Stimulated activated naive B cell treated with anti-CD40 and anti-IgM and Interleukin-4, amounts not matched to agents 10 μg/mL and 1 μg/mL and 100 μg/mL, for 72 hours (primary cell): Measurements from ENCODE around the gene PPFIA1.
A peak's percentile ranks its signal among the peaks of the same experiment; 100 is the strongest.
"Not testable (repeated sequence)": the region's sequence is repeated elsewhere in the genome, so short reads cannot be mapped to it uniquely, and the experiment has no call there.

ENCODE experiments used
- ATAC-seq, 2 donors: fragments of 150-1000 bp; cut with Tn5 transposase; replicated peaks; 2 replicates each; pipeline ENCODE4 v1.10.0; 2021; ENCODE audit warnings: moderate library complexity in 1 of 2
- DNase-seq: peaks from one replicate; pipeline ENCODE4 v3.0.0; 2021
- H3K27ac Mint-ChIP-seq: one replicate; pipeline ENCODE4 v1.8.0; 2022; ENCODE audit warnings: mild to moderate bottlenecking, mixed read lengths
- H3K27me3 Mint-ChIP-seq, 2 donors: one replicate each; pipeline ENCODE4 v1.8.0; 2022; ENCODE audit warnings: mixed read lengths in 2 of 2
- H3K36me3 Mint-ChIP-seq, 2 donors: one replicate each; pipeline ENCODE4 v1.8.0; 2022; ENCODE audit warnings: mixed read lengths in 2 of 2, mild to moderate bottlenecking in 1 of 2
- H3K4me1 Mint-ChIP-seq, 2 donors: one replicate each; pipeline ENCODE4 v1.8.0; 2022; ENCODE audit warnings: mixed read lengths in 2 of 2, mild to moderate bottlenecking in 1 of 2
- H3K4me3 Mint-ChIP-seq, 2 donors: one replicate each; pipeline ENCODE4 v1.8.0; 2022; ENCODE audit warnings: mild to moderate bottlenecking in 2 of 2, mixed read lengths in 2 of 2, moderate library complexity in 1 of 2
- H3K9me3 Mint-ChIP-seq, 2 donors: one replicate each; pipeline ENCODE4 v1.8.0; 2022; ENCODE audit warnings: mixed read lengths in 2 of 2, mild to moderate bottlenecking in 1 of 2

Gene PPFIA1

GRCh38 chr11:70267405-70267950, 3.0 kb upstream of the PPFIA1 start:
- Mint-ChIP-seq H3K27me3 (peaks cover 21 to 44% of the 10 kb centered on the region in 2 donors), H3K4me1 (peaks cover 7 to 25% of the 10 kb centered on the region in 2 donors), H3K27ac (no peak overlapping the region), H3K4me3 (no peak overlapping the region), H3K9me3 (no peaks in the 10 kb centered on the region), H3K36me3 (peaks cover 0 to 3% of the 10 kb centered on the region in 2 donors)
- ATAC-seq (no peak), DNase-seq (no peak)

- no peak overlapping the region for H3K27ac Mint-ChIP-seq
- no peak overlapping the region for H3K4me3 Mint-ChIP-seq
- no peak for ATAC-seq
Measured at GRCh38 chr11:70268526-70268925, 2.0 kb upstream of the PPFIA1 start.

GRCh38 chr11:70270877-70271648, 573 bp downstream of the PPFIA1 start:
- peaks cover 13 to 25% of the 10 kb centered on the region in 2 donors for H3K36me3 Mint-ChIP-seq
- H3K27ac Mint-ChIP-seq: peak overlapping the region; percentile 87
- DNase-seq (peak; percentile 18), ATAC-seq (peak; percentile 55 to 59)
- H3K4me3 Mint-ChIP-seq: peak overlapping the region; percentile 85 to 88
- no peaks in the 10 kb centered on the region for H3K9me3 Mint-ChIP-seq
- H3K4me1 Mint-ChIP-seq: peaks cover 19 to 40% of the 10 kb centered on the region in 2 donors
- H3K27me3 Mint-ChIP-seq: peaks cover 9 to 26% of the 10 kb centered on the region in 2 donors

More at GRCh38 chr11:70268526-70268925, 2.0 kb upstream of the PPFIA1 start:
- H3K36me3 Mint-ChIP-seq: peaks cover 3 to 7% of the 10 kb centered on the region in 2 donors
- peaks cover 21 to 44% of the 10 kb centered on the region in 2 donors for H3K27me3 Mint-ChIP-seq
- no peak for DNase-seq
- H3K9me3 Mint-ChIP-seq: no peaks in the 10 kb centered on the region
- H3K4me1 Mint-ChIP-seq: peaks cover 9 to 32% of the 10 kb centered on the region in 2 donors

GRCh38 chr11:70271649-70271953, 1.1 kb downstream of the PPFIA1 start:
- peaks cover 15 to 26% of the 10 kb centered on the region in 2 donors for H3K36me3 Mint-ChIP-seq
- ATAC-seq (no peak), DNase-seq (no peak)
- H3K27me3 Mint-ChIP-seq: peaks cover 9 to 26% of the 10 kb centered on the region in 2 donors
- peaks cover 19 to 41% of the 10 kb centered on the region in 2 donors for H3K4me1 Mint-ChIP-seq
- H3K9me3 Mint-ChIP-seq: no peaks in the 10 kb centered on the region
- H3K27ac Mint-ChIP-seq: peak overlapping the region; percentile 87
- H3K4me3 Mint-ChIP-seq: peak overlapping the region; percentile 85 to 88

- DNase-seq: no peak
- Mint-ChIP-seq H3K27ac (no peak overlapping the region), H3K4me1 (peaks cover 19 to 41% of the 10 kb centered on the region in 2 donors), H3K36me3 (peaks cover 15 to 26% of the 10 kb centered on the region in 2 donors), H3K4me3 (peak overlapping the region; percentile 61 to 67), H3K27me3 (peaks cover 9 to 26% of the 10 kb centered on the region in 2 donors), H3K9me3 (no peaks in the 10 kb centered on the region)
- ATAC-seq: no peak
Measured at GRCh38 chr11:70272009-70272408, 1.5 kb downstream of the PPFIA1 start.

GRCh38 chr11:70278994-70279393, 8.5 kb downstream of the PPFIA1 start:
- no peak overlapping the region for H3K27ac Mint-ChIP-seq

GRCh38 chr11:70281156-70281609, 10.7 kb downstream of the PPFIA1 start:
- DNase-seq (no peak), ATAC-seq (no peak)
- no peaks in the 10 kb centered on the region for H3K9me3 Mint-ChIP-seq
- peaks cover 8 to 14% of the 10 kb centered on the region in 2 donors for H3K4me1 Mint-ChIP-seq
- peaks cover 48 to 68% of the 10 kb centered on the region in 2 donors for H3K36me3 Mint-ChIP-seq
- H3K27ac Mint-ChIP-seq: peak overlapping the region; percentile 43
- no peak overlapping the region for H3K4me3 Mint-ChIP-seq
- no peaks in the 10 kb centered on the region for H3K27me3 Mint-ChIP-seq

More at GRCh38 chr11:70278994-70279393, 8.5 kb downstream of the PPFIA1 start:
- no peaks in the 10 kb centered on the region for H3K27me3 Mint-ChIP-seq
- H3K4me3 Mint-ChIP-seq: no peak overlapping the region
- H3K4me1 Mint-ChIP-seq: peaks cover 18 to 28% of the 10 kb centered on the region in 2 donors
- H3K9me3 Mint-ChIP-seq: no peaks in the 10 kb centered on the region
- peaks cover 46 to 67% of the 10 kb centered on the region in 2 donors for H3K36me3 Mint-ChIP-seq
- DNase-seq (no peak), ATAC-seq (no peak)

- Mint-ChIP-seq H3K27me3 (no peaks in the 10 kb centered on the region), H3K4me1 (peaks cover 9 to 14% of the 10 kb centered on the region in 2 donors), H3K27ac (no peak overlapping the region), H3K4me3 (no peak overlapping the region), H3K36me3 (peaks cover 52 to 74% of the 10 kb centered on the region in 2 donors), H3K9me3 (no peaks in the 10 kb centered on the region)
- no peak for DNase-seq
- no peak for ATAC-seq
Measured at GRCh38 chr11:70282012-70282411, 11.5 kb downstream of the PPFIA1 start.

GRCh38 chr11:70288721-70289120, 18.2 kb downstream of the PPFIA1 start:
- DNase-seq (no peak), ATAC-seq (no peak)
- H3K27me3 Mint-ChIP-seq: no peaks in the 10 kb centered on the region
- peaks cover 8 to 9% of the 10 kb centered on the region in 2 donors for H3K4me1 Mint-ChIP-seq
- no peaks in the 10 kb centered on the region for H3K9me3 Mint-ChIP-seq
- no peak overlapping the region for H3K4me3 Mint-ChIP-seq
- H3K27ac Mint-ChIP-seq: no peak overlapping the region
- H3K36me3 Mint-ChIP-seq: peaks cover 39 to 54% of the 10 kb centered on the region in 2 donors

GRCh38 chr11:70289582-70289981, 19.1 kb downstream of the PPFIA1 start:
- H3K36me3 Mint-ChIP-seq: peaks cover 40 to 54% of the 10 kb centered on the region in 2 donors
- DNase-seq (no peak), ATAC-seq (no peak)
- H3K27me3 Mint-ChIP-seq: no peaks in the 10 kb centered on the region
- H3K4me3 Mint-ChIP-seq: no peak overlapping the region
- no peak overlapping the region for H3K27ac Mint-ChIP-seq
- H3K4me1 Mint-ChIP-seq: peaks cover 8 to 9% of the 10 kb centered on the region in 2 donors
- H3K9me3 Mint-ChIP-seq: no peaks in the 10 kb centered on the region

GRCh38 chr11:70290361-70291065, 20.0 kb downstream of the PPFIA1 start:
- DNase-seq (no peak), ATAC-seq (no peak)
- no peaks in the 10 kb centered on the region for H3K9me3 Mint-ChIP-seq
- H3K4me1 Mint-ChIP-seq: peaks cover 8 to 9% of the 10 kb centered on the region in 2 donors
- no peak overlapping the region for H3K4me3 Mint-ChIP-seq
- H3K27me3 Mint-ChIP-seq: no peaks in the 10 kb centered on the region
- peaks cover 34 to 48% of the 10 kb centered on the region in 2 donors for H3K36me3 Mint-ChIP-seq
- H3K27ac Mint-ChIP-seq: no peak overlapping the region

- DNase-seq: no peak
- no peaks in the 10 kb centered on the region for H3K27me3 Mint-ChIP-seq
- ATAC-seq: no peak
- H3K27ac Mint-ChIP-seq: no peak overlapping the region
- peaks cover 8 to 12% of the 10 kb centered on the region in 2 donors for H3K4me1 Mint-ChIP-seq
- H3K9me3 Mint-ChIP-seq: no peaks in the 10 kb centered on the region
- H3K4me3 Mint-ChIP-seq: no peak overlapping the region
- H3K36me3 Mint-ChIP-seq: peaks cover 34 to 37% of the 10 kb centered on the region in 2 donors
Measured at GRCh38 chr11:70292166-70292565, 21.7 kb downstream of the PPFIA1 start.

GRCh38 chr11:70292863-70293262, 22.4 kb downstream of the PPFIA1 start:
- peaks cover 34 to 43% of the 10 kb centered on the region in 2 donors for H3K36me3 Mint-ChIP-seq
- no peak overlapping the region for H3K27ac Mint-ChIP-seq

GRCh38 chr11:70295166-70295565, 24.7 kb downstream of the PPFIA1 start:
- H3K27ac Mint-ChIP-seq, DNase-seq, H3K4me3 Mint-ChIP-seq, H3K9me3 Mint-ChIP-seq, H3K27me3 Mint-ChIP-seq, ATAC-seq: not testable (repeated sequence)
- Mint-ChIP-seq H3K4me1 (peaks cover 7 to 21% of the 10 kb centered on the region in 2 donors), H3K36me3 (peaks cover 38 to 55% of the 10 kb centered on the region in 2 donors)

More at GRCh38 chr11:70292863-70293262, 22.4 kb downstream of the PPFIA1 start:
- Mint-ChIP-seq H3K9me3 (no peaks in the 10 kb centered on the region), H3K4me3 (no peak overlapping the region), H3K27me3 (no peaks in the 10 kb centered on the region), H3K4me1 (peaks cover 11 to 19% of the 10 kb centered on the region in 2 donors)
- no peak for DNase-seq
- no peak for ATAC-seq
